ENCODE results near the gene CHIA. TPM values are rescaled to one million over a fixed set of nuclear protein-coding genes. Genes with fewer than 3 reads are reported as not detected.

CHIA gene
- total RNA-seq, 1 experiment from 2014 or later, result not detected

DNA sequence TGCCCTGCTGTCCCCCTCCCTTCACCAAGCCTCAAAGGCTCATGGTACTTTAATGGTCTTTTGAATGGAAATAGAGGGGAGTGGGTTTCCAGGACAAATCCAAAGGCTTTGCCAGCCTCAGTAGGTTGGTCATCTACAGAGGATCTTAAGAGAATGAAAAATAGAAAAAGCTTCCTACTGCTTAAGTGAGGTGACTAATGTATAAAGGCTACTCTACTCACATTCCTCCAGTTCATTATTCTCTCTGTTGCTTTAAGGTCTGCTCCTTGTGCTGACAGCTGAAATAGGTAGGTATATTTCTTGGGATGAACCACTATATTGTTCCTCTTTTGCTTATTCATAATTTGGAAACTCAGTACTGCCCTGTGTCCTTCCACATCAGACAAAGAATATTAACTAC lies 10.4 kb upstream of the CHIA start:
- no peak for DNase-seq
- Histone ChIP-seq H3K36me3 (ENCODE audit: control insufficient read depth, insufficient read depth, low read length) (no peaks in the 10 kb centered on the region), H3K4me3 (ENCODE audit: low read depth, low read length) (no peak overlapping the region), H3K9me3 (no peaks in the 10 kb centered on the region), H3K4me1 (peaks cover 2% of the 10 kb centered on the region; the same call in 1 of the 2 replicates), H3K27me3 (replicated peaks; ENCODE audit: control insufficient read depth, insufficient read depth, low read length) (no peaks in the 10 kb centered on the region)
- H3K9me3 Mint-ChIP-seq (ENCODE audit: unreplicated experiment), result peaks cover 11% of the 10 kb centered on the region
- ChIA-PET POLR2A (no interaction called here), CTCF (no interaction called here)
- H3K4me3 Mint-ChIP-seq (ENCODE audit: unreplicated experiment), result no peak overlapping the region
- H3K36me3 Mint-ChIP-seq (ENCODE audit: insufficient read depth, unreplicated experiment), result no peaks in the 10 kb centered on the region
- no peak overlapping the region for H3K27ac Mint-ChIP-seq (ENCODE audit: unreplicated experiment)
- H3K27me3 Mint-ChIP-seq (ENCODE audit: insufficient read depth, unreplicated experiment), result no peaks in the 10 kb centered on the region
- TF ChIP-seq, protein P1, sequence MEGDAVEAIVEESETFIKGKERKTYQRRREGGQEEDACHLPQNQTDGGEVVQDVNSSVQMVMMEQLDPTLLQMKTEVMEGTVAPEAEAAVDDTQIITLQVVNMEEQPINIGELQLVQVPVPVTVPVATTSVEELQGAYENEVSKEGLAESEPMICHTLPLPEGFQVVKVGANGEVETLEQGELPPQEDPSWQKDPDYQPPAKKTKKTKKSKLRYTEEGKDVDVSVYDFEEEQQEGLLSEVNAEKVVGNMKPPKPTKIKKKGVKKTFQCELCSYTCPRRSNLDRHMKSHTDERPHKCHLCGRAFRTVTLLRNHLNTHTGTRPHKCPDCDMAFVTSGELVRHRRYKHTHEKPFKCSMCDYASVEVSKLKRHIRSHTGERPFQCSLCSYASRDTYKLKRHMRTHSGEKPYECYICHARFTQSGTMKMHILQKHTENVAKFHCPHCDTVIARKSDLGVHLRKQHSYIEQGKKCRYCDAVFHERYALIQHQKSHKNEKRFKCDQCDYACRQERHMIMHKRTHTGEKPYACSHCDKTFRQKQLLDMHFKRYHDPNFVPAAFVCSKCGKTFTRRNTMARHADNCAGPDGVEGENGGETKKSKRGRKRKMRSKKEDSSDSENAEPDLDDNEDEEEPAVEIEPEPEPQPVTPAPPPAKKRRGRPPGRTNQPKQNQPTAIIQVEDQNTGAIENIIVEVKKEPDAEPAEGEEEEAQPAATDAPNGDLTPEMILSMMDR (IDR thresholded peaks at IDR 0.05; ENCODE audit: insufficient read depth in 1 of 2, low read depth in 1 of 2, low read length in 1 of 2, severe bottlenecking in 1 of 2, unreplicated experiment in 1 of 2), result no peak
- H3K4me1 Mint-ChIP-seq (ENCODE audit: low read depth, unreplicated experiment), result no peaks in the 10 kb centered on the region
- intact Hi-C loops (cut with micrococcal nuclease; ENCODE audit: unreplicated experiment), result no loop called here
- BruUV-seq (replicated peaks), result no TSS peak

DNA sequence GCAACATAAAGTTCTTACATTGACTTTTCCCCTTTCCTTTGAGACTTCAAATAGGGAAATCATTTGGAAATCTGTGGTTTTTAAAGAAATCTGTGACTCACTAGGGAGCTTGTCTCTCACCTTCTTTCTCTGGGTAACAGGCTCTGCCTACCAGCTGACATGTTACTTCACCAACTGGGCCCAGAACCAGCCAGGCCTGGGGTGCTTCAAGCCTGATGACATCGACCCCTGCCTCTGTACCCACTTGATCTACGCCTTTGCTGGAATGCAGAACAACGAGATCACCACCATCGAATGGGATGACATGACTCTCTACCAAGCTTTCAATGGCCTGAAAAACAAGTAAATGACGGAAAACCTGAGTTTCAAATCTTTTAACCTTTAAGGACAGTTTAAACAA lies 9.2 kb upstream of the CHIA start:
- Histone ChIP-seq H3K36me3 (ENCODE audit: control insufficient read depth, insufficient read depth, low read length) (no peaks in the 10 kb centered on the region), H3K4me1 (peaks cover 14% of the 10 kb centered on the region), H3K27me3 (replicated peaks; ENCODE audit: control insufficient read depth, insufficient read depth, low read length) (no peaks in the 10 kb centered on the region), H3K4me3 (ENCODE audit: low read depth, low read length) (no peak overlapping the region), H3K9me3 (no peaks in the 10 kb centered on the region)
- ChIA-PET CTCF (no interaction called here), POLR2A (no interaction called here)
- H3K36me3 Mint-ChIP-seq (ENCODE audit: insufficient read depth, unreplicated experiment), result no peaks in the 10 kb centered on the region
- no peak for DNase-seq
- no peaks in the 10 kb centered on the region for H3K27me3 Mint-ChIP-seq (ENCODE audit: insufficient read depth, unreplicated experiment)
- no peak overlapping the region for H3K4me3 Mint-ChIP-seq (ENCODE audit: unreplicated experiment)
- peaks cover 3% of the 10 kb centered on the region for H3K9me3 Mint-ChIP-seq (ENCODE audit: unreplicated experiment)
- no peak overlapping the region for H3K27ac Mint-ChIP-seq (ENCODE audit: unreplicated experiment)
- intact Hi-C loops (cut with micrococcal nuclease; ENCODE audit: unreplicated experiment), result no loop called here
- no peaks in the 10 kb centered on the region for H3K4me1 Mint-ChIP-seq (ENCODE audit: low read depth, unreplicated experiment)
- TF ChIP-seq, protein P1 (IDR thresholded peaks at IDR 0.05; ENCODE audit: insufficient read depth in 1 of 2, low read depth in 1 of 2, low read length in 1 of 2, severe bottlenecking in 1 of 2, unreplicated experiment in 1 of 2), result no peak
- BruUV-seq (replicated peaks), result no TSS peak

DNA sequence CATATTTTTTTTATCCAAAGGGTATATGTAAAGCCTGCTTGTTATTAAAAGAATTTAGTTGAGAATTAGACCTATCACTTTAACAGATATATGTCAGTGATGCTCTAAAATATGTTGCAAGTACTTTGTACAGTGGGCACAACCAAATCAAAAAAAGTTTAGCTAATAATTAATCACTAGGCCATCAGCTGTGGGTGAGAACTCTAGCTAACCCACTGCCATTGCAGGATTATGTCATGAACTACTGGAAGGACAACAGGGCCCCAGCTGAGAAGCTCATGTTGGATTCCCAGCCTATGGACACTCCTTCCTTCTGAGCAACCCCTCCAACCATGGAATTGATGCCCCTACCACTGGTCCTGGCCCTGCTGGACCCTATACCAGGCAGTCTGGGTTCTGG lies 6.8 kb upstream of the CHIA start:
- Mint-ChIP-seq H3K4me1 (ENCODE audit: low read depth, unreplicated experiment) (no peaks in the 10 kb centered on the region), H3K36me3 (ENCODE audit: insufficient read depth, unreplicated experiment) (no peaks in the 10 kb centered on the region), H3K9me3 (ENCODE audit: unreplicated experiment) (no peaks in the 10 kb centered on the region), H3K4me3 (ENCODE audit: unreplicated experiment) (no peak overlapping the region), H3K27ac (ENCODE audit: unreplicated experiment) (no peak overlapping the region), H3K27me3 (ENCODE audit: insufficient read depth, unreplicated experiment) (no peaks in the 10 kb centered on the region)
- Histone ChIP-seq H3K36me3 (ENCODE audit: control insufficient read depth, insufficient read depth, low read length) (no peaks in the 10 kb centered on the region), H3K4me1 (peaks cover 21% of the 10 kb centered on the region), H3K27me3 (replicated peaks; ENCODE audit: control insufficient read depth, insufficient read depth, low read length) (no peaks in the 10 kb centered on the region), H3K4me3 (ENCODE audit: low read depth, low read length) (no peak overlapping the region), H3K9me3 (no peaks in the 10 kb centered on the region)
- DNase-seq, result no peak
- intact Hi-C loops (cut with micrococcal nuclease; ENCODE audit: unreplicated experiment), result no loop called here
- TF ChIP-seq, protein P1 (IDR thresholded peaks at IDR 0.05; ENCODE audit: insufficient read depth in 1 of 2, low read depth in 1 of 2, low read length in 1 of 2, severe bottlenecking in 1 of 2, unreplicated experiment in 1 of 2), result no peak
- POLR2A ChIA-PET, result no interaction called here
- CTCF ChIA-PET, result no interaction called here
- BruUV-seq (replicated peaks), result no TSS peak
